Measurements from ENCODE around the gene SMAD7.
"Not testable (repeated sequence)": the region's sequence is repeated elsewhere in the genome, so short reads cannot be mapped to it uniquely, and the experiment has no call there.

The SMAD7 gene

GRCh38 chr18:48874233-48874632 lies 76.5 kb downstream of the SMAD7 start:
- ChIA-PET POLR2A (no interaction called here), CTCF (interaction anchor here (0.8 to 1.1 kb wide), 2 partner anchors 14 to 541 kb away, joined by 3 read pairs; no protein-coding TSS in a partner anchor)
- TF ChIP-seq, protein P1, sequence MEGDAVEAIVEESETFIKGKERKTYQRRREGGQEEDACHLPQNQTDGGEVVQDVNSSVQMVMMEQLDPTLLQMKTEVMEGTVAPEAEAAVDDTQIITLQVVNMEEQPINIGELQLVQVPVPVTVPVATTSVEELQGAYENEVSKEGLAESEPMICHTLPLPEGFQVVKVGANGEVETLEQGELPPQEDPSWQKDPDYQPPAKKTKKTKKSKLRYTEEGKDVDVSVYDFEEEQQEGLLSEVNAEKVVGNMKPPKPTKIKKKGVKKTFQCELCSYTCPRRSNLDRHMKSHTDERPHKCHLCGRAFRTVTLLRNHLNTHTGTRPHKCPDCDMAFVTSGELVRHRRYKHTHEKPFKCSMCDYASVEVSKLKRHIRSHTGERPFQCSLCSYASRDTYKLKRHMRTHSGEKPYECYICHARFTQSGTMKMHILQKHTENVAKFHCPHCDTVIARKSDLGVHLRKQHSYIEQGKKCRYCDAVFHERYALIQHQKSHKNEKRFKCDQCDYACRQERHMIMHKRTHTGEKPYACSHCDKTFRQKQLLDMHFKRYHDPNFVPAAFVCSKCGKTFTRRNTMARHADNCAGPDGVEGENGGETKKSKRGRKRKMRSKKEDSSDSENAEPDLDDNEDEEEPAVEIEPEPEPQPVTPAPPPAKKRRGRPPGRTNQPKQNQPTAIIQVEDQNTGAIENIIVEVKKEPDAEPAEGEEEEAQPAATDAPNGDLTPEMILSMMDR (IDR thresholded peaks at IDR 0.05; ENCODE audit: insufficient read depth, low read length, missing control alignments): no peak
- no peak overlapping the region for H3K4me3 ChIP-seq (ENCODE audit: low read depth, low read length)
- DNase-seq (ENCODE audit: low read depth, low spot score): no peak

DNA sequence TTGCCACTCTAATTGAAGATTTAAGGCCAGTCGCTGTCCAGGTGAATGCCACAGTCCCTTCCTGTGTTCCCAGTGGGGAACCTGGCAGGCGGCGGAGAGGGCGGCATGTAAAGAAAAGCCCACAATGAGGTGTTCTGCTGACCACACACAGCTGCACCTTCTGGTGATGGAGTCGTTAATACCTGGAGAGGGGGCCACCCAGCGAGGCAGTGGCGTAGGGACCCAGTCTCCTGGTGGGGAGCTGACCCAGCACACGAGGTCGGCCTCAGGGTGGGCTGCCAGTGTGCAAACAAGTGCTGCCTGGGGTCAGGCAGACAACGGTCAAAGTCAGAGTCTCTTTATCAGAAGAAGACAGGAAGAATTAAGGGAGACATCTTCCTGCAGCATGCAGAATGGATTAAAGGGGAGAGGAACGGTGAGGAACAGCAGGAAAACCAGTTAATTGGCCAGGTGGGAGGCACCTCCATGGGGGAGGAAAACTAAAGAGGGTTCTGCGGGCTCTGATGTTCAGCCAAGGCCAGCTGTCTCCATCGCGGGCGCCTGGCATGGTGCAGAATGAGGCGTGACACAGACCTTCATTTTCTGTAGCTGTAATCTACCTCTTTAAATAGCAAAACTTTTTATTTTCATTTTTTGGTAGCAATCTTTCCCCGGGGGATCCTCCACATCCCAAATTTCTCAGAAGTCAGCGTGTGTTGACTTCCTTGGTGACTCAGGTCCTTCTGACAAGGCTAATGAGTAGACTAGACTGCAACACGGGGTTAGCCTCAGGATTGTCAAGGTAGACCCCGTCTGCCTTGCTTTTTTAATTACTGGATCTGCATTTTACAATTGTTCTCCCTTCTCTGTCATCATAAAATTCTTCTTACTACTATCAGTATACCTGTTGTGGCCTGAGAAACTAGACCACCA lies 78.3 kb downstream of the SMAD7 start:
- peak; percentile 19 for DNase-seq (ENCODE audit: low read depth, low spot score)

GRCh38 chr18:48871391-48872166 lies 79.2 kb downstream of the SMAD7 start:
- TF ChIP-seq, protein P1 (IDR thresholded peaks at IDR 0.05; ENCODE audit: insufficient read depth, low read length, missing control alignments): no peak
- CTCF ChIA-PET: no interaction called here
- POLR2A ChIA-PET: no interaction called here
- no peak overlapping the region for H3K4me3 ChIP-seq (ENCODE audit: low read depth, low read length)
- DNase-seq (ENCODE audit: low read depth, low spot score): no peak

More for the DNA sequence above, 78.3 kb downstream of the SMAD7 start:
- TF ChIP-seq, protein P1 (IDR thresholded peaks at IDR 0.05; ENCODE audit: insufficient read depth, low read length, missing control alignments): no peak
- POLR2A ChIA-PET: interaction anchor here (1.1 to 1.2 kb wide), 3 partner anchors 11 to 80 kb away, joined by 3 to 4 read pairs (median 3); no protein-coding TSS in a partner anchor
- CTCF ChIA-PET: interaction anchor here (1.2 kb wide), 1 partner anchor 52 kb away, joined by 3 read pairs; no protein-coding TSS in a partner anchor
- H3K4me3 ChIP-seq (ENCODE audit: low read depth, low read length): no peak overlapping the region

DNA sequence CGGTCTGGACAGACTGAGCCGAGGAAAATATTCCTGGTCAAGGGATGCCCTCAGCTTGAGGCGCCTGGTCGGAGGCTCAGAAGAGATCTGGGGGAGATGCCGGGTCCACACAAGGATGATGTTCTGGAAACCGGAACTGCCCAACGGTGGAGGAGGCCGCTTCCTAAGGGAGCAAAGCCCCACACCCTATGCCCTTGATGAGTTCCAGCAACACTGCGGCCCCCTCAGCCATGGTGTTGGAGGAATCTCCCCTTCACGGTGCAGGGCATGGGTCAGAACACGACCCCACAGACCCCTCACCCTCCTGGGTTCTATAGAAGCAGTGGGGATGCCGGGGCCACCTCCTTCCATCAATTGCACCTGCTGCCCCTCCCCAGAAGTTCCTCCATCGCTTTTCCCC lies 79.8 kb downstream of the SMAD7 start:
- CTCF ChIA-PET; DNase-seq (ENCODE audit: low read depth, low spot score); H3K4me3 ChIP-seq (ENCODE audit: low read depth, low read length); POLR2A ChIA-PET: not testable (repeated sequence)

Data from AG04449 (cell line).